Amniotic stem cell (primary cell): ENCODE results near the gene TEX52.

Source experiments
- DNase-seq: peaks from one replicate; lab custom pipeline; 2025; lab: John Stamatoyannopoulos, UW

TEX52 gene

DNA sequence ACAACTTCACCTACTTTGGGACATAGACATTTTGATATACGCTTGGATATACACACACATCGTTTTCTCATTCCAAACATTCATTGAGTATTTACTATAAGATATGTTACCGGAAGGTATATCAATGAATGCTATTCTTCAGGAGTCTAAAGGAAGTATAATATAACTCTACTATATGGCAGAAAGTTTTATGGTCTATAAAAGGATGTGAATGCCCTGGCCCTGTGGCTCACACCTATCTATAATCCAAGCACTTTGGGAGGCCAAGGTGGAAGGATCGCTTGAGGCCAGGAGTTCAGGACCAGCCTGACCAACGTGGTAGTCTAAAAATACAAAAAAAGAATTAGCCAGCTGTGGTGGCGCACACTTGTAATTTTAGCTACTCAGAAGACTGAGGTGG, 27.6 kb downstream of the TEX52 start:
- DNase-seq, result no peak

DNA sequence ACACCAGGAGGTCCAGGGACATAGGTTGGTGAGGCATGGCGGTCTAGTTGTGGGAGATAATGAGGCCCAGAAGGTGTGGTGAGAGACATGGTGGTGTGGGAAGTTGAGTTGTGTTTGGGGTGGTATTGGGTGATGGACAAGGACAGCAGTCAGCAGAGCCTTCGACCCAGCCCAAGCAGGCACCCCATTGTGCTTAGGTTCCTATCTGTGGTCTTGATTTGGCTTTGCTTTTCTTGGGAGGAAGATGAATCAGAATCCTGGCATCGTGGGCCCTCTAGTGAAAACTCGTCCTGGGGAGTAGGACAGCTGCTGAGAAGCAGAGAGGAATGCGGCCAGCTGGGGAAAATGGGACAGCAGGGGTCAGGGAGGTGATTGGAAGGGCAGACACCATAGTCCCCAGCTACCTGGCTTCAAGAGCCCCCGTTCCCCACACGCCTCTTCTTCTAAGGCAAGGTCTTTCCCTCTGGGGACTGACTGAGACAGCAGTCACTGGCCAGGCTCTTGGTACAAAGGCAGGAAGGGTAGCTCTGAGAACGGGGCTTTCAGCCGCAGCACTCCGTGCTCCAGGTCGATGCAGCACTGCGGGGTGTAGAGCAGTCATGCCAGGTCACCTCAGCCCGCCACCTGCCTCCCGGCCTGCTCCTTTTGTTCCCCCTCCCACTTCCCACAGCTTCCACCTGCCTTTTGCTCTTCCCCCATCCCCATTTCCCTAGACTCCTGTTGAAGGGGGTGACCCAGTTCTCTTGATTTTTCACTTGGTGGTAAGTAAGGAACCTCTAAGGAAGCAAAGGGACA, 29.9 kb downstream of the TEX52 start:
- DNase-seq, result no peak

DNA sequence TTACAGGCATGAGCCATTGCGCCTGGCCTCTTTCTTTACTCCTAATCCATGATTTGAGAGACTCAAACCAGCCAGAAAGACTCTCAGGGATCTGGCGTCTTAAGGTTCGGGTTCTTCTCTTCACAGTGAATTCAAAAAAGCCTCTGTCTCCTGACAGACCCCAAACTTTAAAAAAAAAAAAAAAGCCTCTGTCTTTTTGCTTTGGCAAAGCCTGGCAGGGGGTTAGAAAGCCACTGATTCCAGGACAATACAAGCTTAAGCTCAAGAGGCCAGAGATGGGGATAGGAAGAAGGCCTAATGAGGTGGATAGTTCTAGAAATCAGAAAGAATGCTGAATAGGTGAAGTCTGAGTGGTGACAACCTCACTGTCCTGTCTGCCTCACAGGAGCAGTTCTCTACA, 30.8 kb downstream of the TEX52 start:
- DNase-seq, result no peak

DNA sequence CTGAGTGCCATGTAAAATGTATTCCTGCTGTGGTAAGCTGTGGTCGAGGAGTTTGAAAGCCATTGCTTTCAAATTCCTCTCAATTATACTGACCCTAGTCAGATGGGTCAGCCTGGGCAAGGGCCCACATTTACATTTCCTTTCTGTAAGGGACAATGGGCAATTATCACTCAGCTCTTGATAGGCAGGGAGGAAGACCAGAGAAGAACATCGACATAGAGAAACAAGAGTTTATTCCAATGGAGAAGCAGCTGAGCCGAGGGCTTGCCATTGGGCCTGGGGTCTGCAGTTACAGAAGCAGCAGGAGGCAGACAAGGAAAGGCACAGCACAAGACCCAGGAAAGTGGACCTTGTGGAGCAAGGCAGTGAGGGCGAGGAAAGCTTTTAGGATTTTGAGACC, 31.7 kb downstream of the TEX52 start:
- DNase-seq, result no peak

DNA sequence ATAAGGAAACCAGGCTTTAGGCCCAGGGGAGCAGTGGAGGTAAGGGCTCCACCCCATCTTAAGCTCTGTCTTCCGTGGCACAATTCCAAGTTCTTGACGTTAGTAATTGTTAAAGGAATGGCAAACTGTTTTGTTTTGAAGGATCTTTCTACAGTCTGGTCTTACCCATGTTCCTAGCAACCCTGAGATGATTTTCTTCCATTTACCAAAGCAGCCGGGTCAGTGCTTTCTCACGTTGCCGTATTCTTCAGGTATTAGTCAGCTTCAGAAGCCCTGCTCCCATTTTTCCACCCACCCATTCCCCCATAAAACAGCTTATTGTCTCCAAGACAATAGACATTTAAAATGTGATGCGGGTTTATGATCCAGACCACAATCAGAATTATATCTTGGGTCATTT, 32.3 kb downstream of the TEX52 start:
- no peak for DNase-seq

DNA sequence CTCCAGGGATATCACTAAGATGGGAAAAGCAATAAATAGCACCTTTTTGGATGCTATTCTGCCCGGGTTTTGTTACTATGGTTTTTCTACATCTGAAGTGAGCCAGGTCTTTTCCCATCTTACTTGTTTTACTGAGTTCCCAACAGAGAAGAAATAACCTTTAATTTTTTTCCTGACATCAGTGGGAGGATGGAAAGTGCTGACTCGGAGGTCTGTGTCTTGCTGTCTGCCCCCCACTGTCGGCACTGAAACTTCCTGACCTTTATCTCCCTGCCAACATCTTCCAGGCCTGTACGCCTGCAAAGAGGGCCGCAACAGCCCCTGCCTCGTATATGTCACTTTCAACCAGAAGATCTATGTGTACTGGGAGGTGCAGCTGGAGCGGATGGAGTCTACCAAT, 33.4 kb downstream of the TEX52 start:
- DNase-seq, result no peak

DNA sequence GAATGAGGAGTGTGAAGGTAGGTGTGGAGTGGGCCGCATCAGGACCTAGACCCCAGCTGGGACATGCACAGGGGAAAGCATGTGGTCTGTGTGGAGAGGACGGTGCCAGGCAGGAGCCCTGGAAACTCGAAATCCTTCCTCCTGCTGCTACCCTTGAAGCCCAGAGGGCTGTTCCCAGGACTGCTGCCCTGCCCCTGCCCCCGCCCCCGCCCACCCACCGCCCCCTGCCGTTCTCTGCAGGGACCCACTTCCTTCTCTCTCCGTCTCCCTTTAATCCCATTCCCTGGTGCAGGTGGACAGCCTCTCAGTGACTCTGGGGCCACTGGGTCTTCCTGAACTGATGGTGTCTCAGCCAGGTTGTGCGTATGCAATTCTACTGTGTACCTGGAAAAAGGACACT, 36.4 kb downstream of the TEX52 start:
- no peak for DNase-seq

DNA sequence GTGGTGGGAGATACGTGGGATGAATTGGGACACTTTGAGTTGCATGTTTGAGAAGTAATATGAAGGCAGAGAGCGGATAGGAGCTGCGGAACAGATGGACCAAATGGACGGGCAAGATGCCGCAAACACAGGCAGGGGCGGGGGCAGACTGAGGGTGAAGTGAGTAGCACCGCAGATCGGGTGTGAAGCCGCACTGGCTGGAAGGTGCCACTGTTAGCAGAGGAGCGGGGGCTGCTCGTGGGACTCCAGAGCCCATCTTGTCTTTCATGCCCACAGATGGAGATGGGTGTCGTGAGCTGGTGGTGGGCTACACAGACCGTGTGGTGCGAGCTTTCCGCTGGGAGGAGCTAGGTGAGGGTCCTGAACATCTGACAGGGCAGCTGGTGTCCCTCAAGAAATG, 37.0 kb downstream of the TEX52 start:
- DNase-seq, result no peak

DNA sequence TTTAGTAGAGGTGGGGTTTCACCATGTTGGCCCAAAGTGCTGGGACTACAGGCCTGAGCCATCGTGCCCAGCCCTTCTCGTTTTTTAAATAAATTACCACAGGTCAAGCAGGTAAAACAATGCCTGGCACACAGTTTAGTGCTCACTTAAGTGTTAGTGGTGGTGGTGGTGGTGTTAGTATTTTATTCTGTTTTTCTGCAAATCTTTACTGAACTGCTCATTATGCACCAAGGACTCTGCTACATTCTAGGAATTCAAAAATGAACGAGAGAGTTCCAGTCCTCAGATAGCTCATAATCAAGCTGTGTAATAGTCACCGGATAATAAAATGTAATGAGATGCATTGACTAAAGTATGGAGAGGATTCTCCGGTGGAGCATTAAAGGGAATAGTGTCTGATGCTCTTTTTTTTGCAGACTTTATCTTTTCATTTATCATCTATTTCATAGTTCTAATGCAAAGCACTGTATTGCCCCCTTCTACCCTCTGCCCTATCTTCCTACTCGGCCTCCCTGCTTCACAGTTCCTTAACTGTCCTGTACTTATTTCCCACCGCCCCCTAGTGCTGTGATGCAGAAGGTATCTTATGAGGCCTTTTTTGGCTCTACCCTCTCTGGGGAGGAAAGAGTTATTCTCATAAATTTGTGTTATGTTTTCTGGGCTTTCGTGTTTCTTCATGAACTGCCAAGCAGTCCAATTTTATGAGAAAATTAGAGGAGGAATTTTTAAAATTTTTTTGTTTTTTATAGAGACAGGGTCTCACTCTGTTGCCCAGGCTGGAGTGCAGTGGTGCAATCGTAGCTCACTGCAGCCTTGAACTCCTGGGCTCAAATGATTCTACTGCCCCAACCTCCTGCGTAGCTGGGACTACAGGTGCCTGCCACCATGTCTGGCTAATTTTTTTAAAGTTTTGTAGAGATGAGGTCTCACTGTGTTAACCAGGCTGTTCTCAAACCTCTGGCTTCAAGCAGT, 43.3 kb downstream of the TEX52 start:
- DNase-seq, result peak; percentile 70

DNA sequence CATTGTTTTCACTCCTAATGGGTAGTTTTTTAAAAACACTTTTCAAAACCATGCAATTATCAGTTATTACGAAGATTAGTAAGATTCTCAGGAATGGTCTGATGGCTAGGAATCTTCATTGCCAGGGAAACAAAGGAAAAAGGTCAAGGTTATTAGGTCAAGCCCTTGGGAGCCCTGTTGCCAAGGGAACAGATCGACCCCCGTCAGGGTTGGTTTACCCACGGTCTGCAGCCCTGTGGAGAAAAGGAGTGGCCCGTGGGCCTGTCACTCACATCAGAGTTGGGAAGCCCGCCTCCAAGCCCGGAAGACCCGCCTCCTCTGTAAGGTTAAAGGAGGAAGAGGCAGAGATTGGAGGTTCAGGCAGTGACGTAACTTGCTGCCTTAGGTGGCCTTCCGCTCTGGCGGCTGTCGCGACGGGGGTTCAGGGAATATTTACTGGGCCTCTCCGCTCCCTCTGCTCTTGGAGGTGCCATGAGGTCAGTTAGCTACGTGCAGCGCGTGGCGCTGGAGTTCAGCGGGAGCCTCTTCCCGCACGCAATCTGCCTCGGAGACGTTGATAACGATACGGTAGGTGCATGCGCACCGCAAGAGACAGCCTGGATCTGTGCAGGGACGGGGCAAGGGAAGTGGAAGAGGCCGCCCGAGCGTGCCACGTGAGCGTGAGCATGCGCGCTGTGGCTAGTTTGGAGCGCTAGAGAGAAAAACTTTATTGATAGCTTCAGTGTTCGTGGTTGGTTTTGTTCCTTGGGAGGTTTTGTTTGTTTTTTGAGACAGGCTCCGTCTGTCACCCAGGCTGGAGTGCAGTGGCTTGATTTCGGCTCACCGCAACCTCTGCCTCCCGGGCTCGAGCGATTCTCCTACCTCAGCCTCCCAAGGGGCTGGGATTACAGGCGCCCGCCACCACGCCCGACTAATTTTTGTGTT, 44.3 kb downstream of the TEX52 start, which contains the start of gene ITFG2:
ITFG2 (plus strand) TSS at position 379 of the 924 bp plus-strand sequence; CDS start at position 472, 93 bp downstream.
- peak; percentile 97 for DNase-seq

DNA sequence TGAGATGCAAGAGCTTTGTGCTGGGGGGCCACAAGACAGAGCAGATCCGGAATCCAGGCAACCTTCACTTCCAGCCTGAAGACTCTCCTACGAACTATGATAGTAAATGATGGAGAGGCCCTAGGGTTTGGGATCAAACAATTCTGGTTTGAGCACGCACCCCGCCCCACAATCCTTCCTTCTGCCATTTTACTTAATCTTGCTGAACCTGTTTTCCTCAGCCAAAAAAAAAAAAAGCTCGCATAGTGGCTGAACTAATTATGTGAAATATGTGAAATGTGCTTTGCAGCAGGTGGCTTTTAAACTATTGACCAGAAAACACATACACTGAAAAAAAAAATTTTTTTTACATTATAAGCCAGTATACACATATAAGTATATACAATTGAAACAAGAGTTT, 45.0 kb downstream of the TEX52 start:
- no peak for DNase-seq

DNA sequence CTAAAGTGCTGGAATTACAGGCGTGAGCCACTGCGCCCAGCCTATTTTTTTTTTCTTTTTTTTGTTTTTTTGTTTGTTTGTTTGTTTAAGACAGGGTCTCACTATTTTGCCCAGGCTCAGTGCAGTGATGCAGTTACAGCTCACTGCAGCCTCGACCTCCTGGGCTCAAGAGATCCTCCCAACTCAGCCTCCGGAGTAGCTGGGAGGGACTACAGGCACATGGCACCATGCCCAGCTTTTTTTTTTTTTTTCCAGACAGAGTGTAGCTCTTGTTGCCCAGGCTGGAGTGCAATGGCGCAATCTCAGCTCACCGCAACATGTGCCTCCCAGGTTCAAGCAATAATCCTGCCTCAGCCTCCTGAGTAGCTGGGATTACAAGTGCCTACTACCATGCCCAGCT, 50.1 kb downstream of the TEX52 start:
- DNase-seq, result no peak

DNA sequence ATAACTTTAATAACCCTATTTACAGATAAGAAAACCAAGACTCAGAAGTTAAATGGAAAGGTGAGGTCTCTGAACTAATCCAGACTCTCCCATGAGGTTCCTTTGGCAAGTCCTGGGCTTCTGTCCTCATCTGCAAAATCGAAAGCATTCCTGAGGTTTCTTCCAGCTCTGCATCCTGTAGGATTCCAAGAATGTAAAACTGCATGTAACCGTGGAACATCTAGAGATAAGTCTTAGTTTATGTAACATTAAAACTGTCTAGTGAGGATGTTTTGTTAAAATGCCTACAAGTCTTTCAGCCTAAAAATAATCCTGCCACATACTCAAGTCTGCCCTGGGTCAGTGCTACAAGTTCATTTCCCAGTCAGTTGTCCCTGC, 51.7 kb downstream of the TEX52 start:
- no peak for DNase-seq

DNA sequence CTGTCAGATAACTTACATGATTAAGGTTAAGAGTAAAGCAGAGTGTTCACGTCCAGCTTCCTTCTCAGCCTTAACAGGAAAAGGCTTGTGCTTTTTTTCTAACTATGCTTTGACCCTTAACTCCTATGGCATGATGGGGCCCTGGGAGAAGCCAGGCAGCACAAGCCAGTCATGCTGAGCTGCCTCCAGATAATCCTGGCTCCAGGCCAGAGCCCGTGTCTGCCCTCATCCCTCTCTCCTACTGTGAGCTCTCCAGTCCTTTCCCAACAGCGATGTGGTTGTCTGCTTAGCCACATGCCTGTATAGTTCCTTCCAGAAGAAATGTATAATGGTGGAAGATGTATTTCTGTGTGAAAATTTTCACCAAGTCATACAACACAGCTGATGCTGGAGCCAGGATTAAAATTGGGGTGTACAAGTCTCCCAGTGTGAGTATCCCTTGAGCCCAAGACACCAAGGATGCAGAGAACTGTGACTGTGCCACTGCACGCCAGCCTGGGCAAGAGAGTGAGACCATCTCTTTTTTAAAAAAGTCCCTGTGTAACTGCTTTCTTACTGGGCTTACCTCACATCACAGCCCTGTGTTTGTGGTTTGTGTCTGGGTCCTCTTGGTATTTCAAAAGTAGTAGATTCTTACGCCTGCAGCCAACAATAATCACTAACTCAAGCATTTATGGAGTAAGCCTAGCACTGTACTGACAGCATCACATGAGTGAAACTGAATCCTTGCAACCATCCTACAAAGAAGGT, 52.3 kb downstream of the TEX52 start:
- DNase-seq, result no peak

DNA sequence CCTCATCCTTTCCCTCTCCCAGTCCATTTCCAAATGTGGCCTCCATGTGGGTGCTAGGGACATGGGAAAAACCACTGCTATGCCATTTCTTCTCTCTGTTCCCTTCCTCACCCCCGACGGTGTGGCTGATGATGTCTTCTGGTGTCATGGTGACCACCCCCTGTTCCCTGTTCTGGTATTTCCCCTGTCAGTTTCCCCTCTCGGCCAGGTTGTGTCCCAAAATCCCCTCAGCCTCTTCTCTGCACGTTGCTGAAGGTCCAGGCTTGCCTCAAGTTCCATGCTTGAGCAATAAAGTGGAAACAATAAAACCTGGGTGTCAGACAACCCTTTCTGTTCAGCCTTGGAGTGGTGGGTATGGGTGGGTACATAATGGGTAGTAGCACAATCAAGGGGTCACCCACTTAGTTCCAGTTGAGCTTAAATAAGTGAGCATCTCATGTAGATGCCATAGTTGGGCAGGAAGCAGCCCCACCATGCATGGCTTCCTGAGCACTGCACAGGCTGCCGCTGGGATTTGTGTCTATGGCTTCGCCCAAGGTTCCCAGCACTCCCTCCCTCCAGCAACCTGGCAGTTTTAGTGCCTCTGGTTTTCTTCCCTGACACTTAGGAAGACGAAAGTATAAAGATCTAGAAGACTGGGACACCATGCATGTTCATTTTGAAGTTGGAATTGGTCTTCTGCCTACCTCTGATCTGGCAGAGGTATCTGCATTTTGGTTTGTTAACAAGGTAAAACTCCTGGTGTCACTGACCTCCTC, 53.0 kb downstream of the TEX52 start:
- DNase-seq, result no peak

DNA sequence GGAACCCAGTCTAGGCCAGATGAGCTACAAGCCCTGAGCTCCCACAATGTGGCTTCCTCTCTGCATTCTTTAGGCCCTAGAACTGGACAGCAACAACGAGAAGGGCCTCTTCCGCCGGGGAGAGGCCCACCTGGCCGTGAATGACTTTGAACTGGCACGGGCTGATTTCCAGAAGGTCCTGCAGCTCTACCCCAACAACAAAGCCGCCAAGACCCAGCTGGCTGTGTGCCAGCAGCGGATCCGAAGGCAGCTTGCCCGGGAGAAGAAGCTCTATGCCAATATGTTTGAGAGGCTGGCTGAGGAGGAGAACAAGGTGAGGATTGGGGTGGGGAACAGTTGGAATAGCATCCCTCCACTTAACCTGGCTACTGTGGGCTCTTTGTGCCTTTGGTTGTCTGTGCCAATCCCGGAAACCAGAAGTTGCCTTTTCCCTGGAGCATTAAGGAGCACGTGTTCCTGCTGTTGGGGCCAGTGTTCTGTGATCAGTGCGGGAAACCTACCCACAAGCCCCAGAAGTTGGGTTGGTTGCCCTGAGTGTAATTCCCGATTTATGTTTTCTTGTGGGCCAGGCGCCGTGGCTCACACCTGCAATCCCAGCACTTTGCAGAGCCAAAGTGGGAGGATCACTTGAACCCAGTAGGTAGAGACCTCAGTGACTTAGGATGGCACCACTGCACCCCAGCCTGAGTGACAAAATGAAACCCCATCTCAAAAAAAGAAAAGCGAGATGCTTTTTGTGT, 55.6 kb downstream of the TEX52 start:
- DNase-seq, result no peak

DNA sequence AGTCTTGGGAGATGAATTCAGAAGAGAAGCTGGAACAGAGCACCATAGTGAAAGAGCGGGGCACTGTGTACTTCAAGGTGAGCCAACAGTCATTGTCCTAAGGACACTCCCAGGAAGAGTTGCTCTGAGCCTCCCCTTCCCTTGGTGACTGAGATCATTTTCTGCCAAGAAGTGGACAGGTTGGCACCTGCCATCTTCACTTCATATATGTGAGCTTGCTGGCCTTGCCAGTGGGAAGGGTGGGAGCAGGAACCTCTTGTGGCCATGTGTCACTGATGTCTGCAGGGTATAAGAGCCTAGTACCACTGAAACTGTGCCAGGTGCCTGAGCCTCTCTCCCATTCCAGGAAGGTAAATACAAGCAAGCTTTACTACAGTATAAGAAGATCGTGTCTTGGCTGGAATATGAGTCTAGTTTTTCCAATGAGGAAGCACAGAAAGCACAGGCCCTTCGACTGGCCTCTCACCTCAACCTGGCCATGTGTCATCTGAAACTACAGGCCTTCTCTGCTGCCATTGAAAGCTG, 56.7 kb downstream of the TEX52 start:
- no peak for DNase-seq
